ENCODE data around the gene FAM107B. TPM values are rescaled to one million over a fixed set of nuclear protein-coding genes. Genes with fewer than 3 reads are reported as not detected.

The FAM107B gene
- total and polyA plus RNA-seq, 2 of the 13 experiments (the other 11 are each of a cell fraction or from before 2014, with no cell fraction given): 15.7 to 24.8 TPM

GRCh38 chr10:14548970-14549369 is 225.7 kb downstream of the FAM107B start:
- DNase-seq (ENCODE audit: low spot score) (no peak), FAIRE-seq (no peak), ATAC-seq (no peak)
- no peak overlapping the region for H3K9ac ChIP-seq (ENCODE audit: insufficient read depth, low read depth, low read length)
- 94% methylated on average over 3 of the region's 3 CpGs for WGBS (ENCODE audit: low lambda C conversion rate)
- no peak overlapping the region for H3K4me3 ChIP-seq (replicated peaks in 1 of 3; ENCODE audit: insufficient read depth in 1 of 3, low read depth in 2 of 3, low read length in 3 of 3)
- intact Hi-C loops (cut with micrococcal nuclease; ENCODE audit: unreplicated experiment): no loop called here
- no peaks in the 10 kb centered on the region for H3K9me3 ChIP-seq (ENCODE audit: low read length)
- in situ Hi-C loops (cut with HindIII; ENCODE audit: extremely low pct_ligation_motif_present, low pct_unique_long_range_greater_than_20kb): no loop called here
- H2AFZ ChIP-seq (ENCODE audit: low read length): no peak overlapping the region
- 0 out of 5 replicates have a peak, but pooled peaks cover 0 to 2% of the 10 kb centered on the region in 2 experiments for H3K36me3 ChIP-seq (replicated peaks in 1 of 2; ENCODE audit: control insufficient read depth in 1 of 2, insufficient read depth in 2 of 2, low read length in 2 of 2)
- POLR2A ChIA-PET: interaction anchor here (1.1 to 2.2 kb wide), 5 partner anchors 11 to 329 kb away, joined by 3 to 6 read pairs (median 5); partner anchors contain the start of gene SUV39H2
- H3K27me3 ChIP-seq (ENCODE audit: control insufficient read depth in 1 of 2, insufficient read depth in 2 of 2, low read length in 2 of 2): no peaks in the 10 kb centered on the region
- BruUV-seq (replicated peaks): no TSS peak
- CTCF ChIA-PET (ENCODE audit: low intra/inter-chr PET ratio, low total read pairs): no interaction called here
- H3K27ac ChIP-seq (ENCODE audit: extremely low read length, insufficient read depth, low read length): no peak overlapping the region
- H4K20me1 ChIP-seq (ENCODE audit: insufficient read depth, low read length): no peaks in the 10 kb centered on the region; the same call in 1 of the 2 replicates
- H3K79me2 ChIP-seq (ENCODE audit: insufficient read depth, low read length): peaks cover 22% of the 10 kb centered on the region
- H3K4me1 ChIP-seq (ENCODE audit: insufficient read depth, low read length): peaks cover 48% of the 10 kb centered on the region
- H3K4me2 ChIP-seq (ENCODE audit: low read depth, low read length): no peak overlapping the region
- TF ChIP-seq KAT2B (IDR thresholded peaks at IDR 0.05; ENCODE audit: borderline replicate concordance, low read depth, low read length) (no peak), NFIC (IDR thresholded peaks at IDR 0.05; ENCODE audit: low read length) (no peak), GATAD2A (CRISPR knock-in tag; IDR thresholded peaks at IDR 0.05) (no peak), HNF4G (IDR thresholded peaks at IDR 0.05; ENCODE audit: borderline replicate concordance, low read depth, low read length) (no peak), HNF4G (CRISPR knock-in tag; IDR thresholded peaks at IDR 0.05; ENCODE audit: borderline replicate concordance, low read depth) (no peak), MTF2 (CRISPR knock-in tag; IDR thresholded peaks at IDR 0.05; ENCODE audit: borderline replicate concordance) (no peak), HMG20B (CRISPR knock-in tag; conservative IDR thresholded peaks at IDR 0.05) (no peak), SOX13 (IDR thresholded peaks at IDR 0.05) (no peak), SOX13 (CRISPR knock-in tag; conservative IDR thresholded peaks at IDR 0.05 in 1 of 2, IDR thresholded peaks at IDR 0.05 in 1 of 2) (no peak), HOXA9 (CRISPR knock-in tag; IDR thresholded peaks at IDR 0.05; ENCODE audit: borderline replicate concordance) (no peak), SATB2 (CRISPR knock-in tag; IDR thresholded peaks at IDR 0.05) (no peak), YEATS2 (CRISPR knock-in tag; IDR thresholded peaks at IDR 0.05; ENCODE audit: borderline replicate concordance) (no peak), ASH2L (IDR thresholded peaks at IDR 0.05; ENCODE audit: insufficient read length, low read depth, low read length) (no peak), HIVEP1 (CRISPR knock-in tag; IDR thresholded peaks at IDR 0.05) (no peak)
- TF ChIP-seq, protein P1, sequence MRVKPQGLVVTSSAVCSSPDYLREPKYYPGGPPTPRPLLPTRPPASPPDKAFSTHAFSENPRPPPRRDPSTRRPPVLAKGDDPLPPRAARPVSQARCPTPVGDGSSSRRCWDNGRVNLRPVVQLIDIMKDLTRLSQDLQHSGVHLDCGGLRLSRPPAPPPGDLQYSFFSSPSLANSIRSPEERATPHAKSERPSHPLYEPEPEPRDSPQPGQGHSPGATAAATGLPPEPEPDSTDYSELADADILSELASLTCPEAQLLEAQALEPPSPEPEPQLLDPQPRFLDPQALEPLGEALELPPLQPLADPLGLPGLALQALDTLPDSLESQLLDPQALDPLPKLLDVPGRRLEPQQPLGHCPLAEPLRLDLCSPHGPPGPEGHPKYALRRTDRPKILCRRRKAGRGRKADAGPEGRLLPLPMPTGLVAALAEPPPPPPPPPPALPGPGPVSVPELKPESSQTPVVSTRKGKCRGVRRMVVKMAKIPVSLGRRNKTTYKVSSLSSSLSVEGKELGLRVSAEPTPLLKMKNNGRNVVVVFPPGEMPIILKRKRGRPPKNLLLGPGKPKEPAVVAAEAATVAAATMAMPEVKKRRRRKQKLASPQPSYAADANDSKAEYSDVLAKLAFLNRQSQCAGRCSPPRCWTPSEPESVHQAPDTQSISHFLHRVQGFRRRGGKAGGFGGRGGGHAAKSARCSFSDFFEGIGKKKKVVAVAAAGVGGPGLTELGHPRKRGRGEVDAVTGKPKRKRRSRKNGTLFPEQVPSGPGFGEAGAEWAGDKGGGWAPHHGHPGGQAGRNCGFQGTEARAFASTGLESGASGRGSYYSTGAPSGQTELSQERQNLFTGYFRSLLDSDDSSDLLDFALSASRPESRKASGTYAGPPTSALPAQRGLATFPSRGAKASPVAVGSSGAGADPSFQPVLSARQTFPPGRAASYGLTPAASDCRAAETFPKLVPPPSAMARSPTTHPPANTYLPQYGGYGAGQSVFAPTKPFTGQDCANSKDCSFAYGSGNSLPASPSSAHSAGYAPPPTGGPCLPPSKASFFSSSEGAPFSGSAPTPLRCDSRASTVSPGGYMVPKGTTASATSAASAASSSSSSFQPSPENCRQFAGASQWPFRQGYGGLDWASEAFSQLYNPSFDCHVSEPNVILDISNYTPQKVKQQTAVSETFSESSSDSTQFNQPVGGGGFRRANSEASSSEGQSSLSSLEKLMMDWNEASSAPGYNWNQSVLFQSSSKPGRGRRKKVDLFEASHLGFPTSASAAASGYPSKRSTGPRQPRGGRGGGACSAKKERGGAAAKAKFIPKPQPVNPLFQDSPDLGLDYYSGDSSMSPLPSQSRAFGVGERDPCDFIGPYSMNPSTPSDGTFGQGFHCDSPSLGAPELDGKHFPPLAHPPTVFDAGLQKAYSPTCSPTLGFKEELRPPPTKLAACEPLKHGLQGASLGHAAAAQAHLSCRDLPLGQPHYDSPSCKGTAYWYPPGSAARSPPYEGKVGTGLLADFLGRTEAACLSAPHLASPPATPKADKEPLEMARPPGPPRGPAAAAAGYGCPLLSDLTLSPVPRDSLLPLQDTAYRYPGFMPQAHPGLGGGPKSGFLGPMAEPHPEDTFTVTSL (CRISPR knock-in tag; IDR thresholded peaks at IDR 0.05; ENCODE audit: borderline replicate concordance): no peak
- TF ChIP-seq, protein P2, sequence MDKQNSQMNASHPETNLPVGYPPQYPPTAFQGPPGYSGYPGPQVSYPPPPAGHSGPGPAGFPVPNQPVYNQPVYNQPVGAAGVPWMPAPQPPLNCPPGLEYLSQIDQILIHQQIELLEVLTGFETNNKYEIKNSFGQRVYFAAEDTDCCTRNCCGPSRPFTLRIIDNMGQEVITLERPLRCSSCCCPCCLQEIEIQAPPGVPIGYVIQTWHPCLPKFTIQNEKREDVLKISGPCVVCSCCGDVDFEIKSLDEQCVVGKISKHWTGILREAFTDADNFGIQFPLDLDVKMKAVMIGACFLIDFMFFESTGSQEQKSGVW (CRISPR knock-in tag; IDR thresholded peaks at IDR 0.05; ENCODE audit: borderline replicate concordance): no peak
- TF ChIP-seq, protein P3, sequence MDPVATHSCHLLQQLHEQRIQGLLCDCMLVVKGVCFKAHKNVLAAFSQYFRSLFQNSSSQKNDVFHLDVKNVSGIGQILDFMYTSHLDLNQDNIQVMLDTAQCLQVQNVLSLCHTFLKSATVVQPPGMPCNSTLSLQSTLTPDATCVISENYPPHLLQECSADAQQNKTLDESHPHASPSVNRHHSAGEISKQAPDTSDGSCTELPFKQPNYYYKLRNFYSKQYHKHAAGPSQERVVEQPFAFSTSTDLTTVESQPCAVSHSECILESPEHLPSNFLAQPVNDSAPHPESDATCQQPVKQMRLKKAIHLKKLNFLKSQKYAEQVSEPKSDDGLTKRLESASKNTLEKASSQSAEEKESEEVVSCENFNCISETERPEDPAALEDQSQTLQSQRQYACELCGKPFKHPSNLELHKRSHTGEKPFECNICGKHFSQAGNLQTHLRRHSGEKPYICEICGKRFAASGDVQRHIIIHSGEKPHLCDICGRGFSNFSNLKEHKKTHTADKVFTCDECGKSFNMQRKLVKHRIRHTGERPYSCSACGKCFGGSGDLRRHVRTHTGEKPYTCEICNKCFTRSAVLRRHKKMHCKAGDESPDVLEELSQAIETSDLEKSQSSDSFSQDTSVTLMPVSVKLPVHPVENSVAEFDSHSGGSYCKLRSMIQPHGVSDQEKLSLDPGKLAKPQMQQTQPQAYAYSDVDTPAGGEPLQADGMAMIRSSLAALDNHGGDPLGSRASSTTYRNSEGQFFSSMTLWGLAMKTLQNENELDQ (CRISPR knock-in tag; IDR thresholded peaks at IDR 0.05; ENCODE audit: borderline replicate concordance): no peak
